CD14-positive monocyte (primary cell): ENCODE data around the gene FOXM1. TPM values are rescaled to one million over a fixed set of nuclear protein-coding genes. Genes with fewer than 3 reads are reported as not detected.

Experiments
- DNase-seq, 3 donors: peaks; one replicate each; pipeline ENCODE4 v3.0.0-alpha.2; 2011 to 2022
- H2AFZ ChIP-seq: 2 replicates; pipeline ENCODE4 v1.6.0; 2012; ENCODE audit warnings: mild to moderate bottlenecking, low read depth, low read length, inconsistent platforms; ENCODE audit not compliant: insufficient read depth, poor library complexity, severe bottlenecking
- H3K27ac ChIP-seq, 2 donors: 1 replicate in 1 of 2; 2 replicates in 1 of 2; pipeline ENCODE4 v1.5.1; 2012 to 2013; ENCODE audit warnings: low read length in 2 of 2, control low read depth in 1 of 2, inconsistent platforms in 1 of 2, low read depth in 1 of 2, mild to moderate bottlenecking in 1 of 2
- H3K27me3 ChIP-seq, 2 donors: one replicate each; pipeline versions ENCODE4 v1.6.0 to v1.6.1; 2011 to 2013; ENCODE audit warnings: low read length in 2 of 2; ENCODE audit not compliant: control insufficient read depth in 2 of 2, insufficient read depth in 2 of 2
- H3K36me3 ChIP-seq, 2 donors: replicated peaks in 1 of 2; 1 replicate in 1 of 2; 2 replicates in 1 of 2; pipeline versions ENCODE4 v1.5.1 to v1.6.1; 2012 to 2013; ENCODE audit warnings: low read length in 2 of 2, control low read depth in 1 of 2, inconsistent platforms in 1 of 2, mild to moderate bottlenecking in 1 of 2; ENCODE audit not compliant: insufficient read depth in 2 of 2, control insufficient read depth in 1 of 2
- H3K4me1 ChIP-seq, 2 donors: 1 replicate in 1 of 2; 2 replicates in 1 of 2; pipeline versions ENCODE4 v1.5.1 to v1.6.1; 2012 to 2013; ENCODE audit warnings: low read length in 2 of 2, control low read depth in 1 of 2, inconsistent platforms in 1 of 2, mild to moderate bottlenecking in 1 of 2, moderate library complexity in 1 of 2; ENCODE audit not compliant: insufficient read depth in 2 of 2, control insufficient read depth in 1 of 2
- H3K4me2 ChIP-seq: replicated peaks from 2 replicates; pipeline ENCODE3; 2012; ENCODE audit warnings: low read length, moderate library complexity, mild to moderate bottlenecking; ENCODE audit not compliant: poor library complexity, severe bottlenecking; ENCODE audit errors: extremely low read depth
- H3K4me3 ChIP-seq, 3 experiments: fragments of 200-600 bp in 1 of 3; sonication (generic) in 1 of 3; replicated peaks in 1 of 3; 1 replicate in 2 of 3; 2 replicates in 1 of 3; pipeline ENCODE4 v1.5.1; 2011 to 2013; ENCODE audit warnings: low read length in 3 of 3, mild to moderate bottlenecking in 3 of 3, control low read depth in 2 of 3, low read depth in 2 of 3, inconsistent platforms in 1 of 3, moderate library complexity in 1 of 3
- H3K79me2 ChIP-seq: 2 replicates; pipeline ENCODE4 v1.6.0; 2012; ENCODE audit warnings: mild to moderate bottlenecking, control low read depth, inconsistent platforms, low read length, moderate library complexity; ENCODE audit not compliant: insufficient read depth
- H3K9ac ChIP-seq: 2 replicates; pipeline ENCODE4 v1.6.0; 2017; ENCODE audit warnings: low read length, mild to moderate bottlenecking; ENCODE audit not compliant: insufficient read depth, poor library complexity, severe bottlenecking
- H3K9me3 ChIP-seq, 2 donors: replicated peaks in 1 of 2; 1 replicate in 1 of 2; 2 replicates in 1 of 2; pipeline versions ENCODE4 v1.5.1 to v1.6.1; 2012 to 2013; ENCODE audit warnings: low read length in 2 of 2, control low read depth in 1 of 2; ENCODE audit not compliant: control insufficient read depth in 1 of 2, insufficient read depth in 1 of 2
- H4K20me1 ChIP-seq: 2 replicates; pipeline ENCODE4 v1.6.0; 2012; ENCODE audit warnings: mild to moderate bottlenecking, low read length, control low read depth, moderate library complexity; ENCODE audit not compliant: insufficient read depth
- H3K27ac Mint-ChIP-seq, 7 donors: one replicate each; pipeline ENCODE4 v1.8.0; 2020; ENCODE audit warnings: mild to moderate bottlenecking in 7 of 7, mixed read lengths in 7 of 7, moderate library complexity in 6 of 7, inconsistent platforms in 2 of 7
- H3K27me3 Mint-ChIP-seq, 3 donors: one replicate each; pipeline ENCODE4 v1.8.0; 2021 to 2022; ENCODE audit warnings: low read depth in 3 of 3, mild to moderate bottlenecking in 3 of 3, mixed read lengths in 3 of 3, moderate library complexity in 3 of 3, inconsistent platforms in 1 of 3
- H3K36me3 Mint-ChIP-seq, 2 donors: one replicate each; pipeline ENCODE4 v1.8.0; 2020; ENCODE audit warnings: mixed read lengths in 2 of 2, inconsistent platforms in 1 of 2, mild to moderate bottlenecking in 1 of 2
- H3K4me1 Mint-ChIP-seq: one replicate; pipeline ENCODE4 v1.8.0; 2020; ENCODE audit warnings: mild to moderate bottlenecking, mixed read lengths
- H3K4me3 Mint-ChIP-seq, 2 donors: one replicate each; pipeline ENCODE4 v1.8.0; 2020; ENCODE audit warnings: mild to moderate bottlenecking in 2 of 2, mixed read lengths in 2 of 2, moderate library complexity in 1 of 2
- H3K9me3 Mint-ChIP-seq, 7 donors: one replicate each; pipeline ENCODE4 v1.8.0; 2020 to 2022; ENCODE audit warnings: mixed read lengths in 7 of 7, mild to moderate bottlenecking in 6 of 7, moderate library complexity in 6 of 7, inconsistent platforms in 2 of 7
- CTCF ChIP-seq: fragments of 200-600 bp; IDR thresholded peaks from one replicate; pipeline ENCODE4 v1.8.0; 2022; ENCODE audit warnings: antibody characterized with exemption, mild to moderate bottlenecking
- WGBS: methylation state at CpG from one replicate; pipeline ENCODE4 v1.1.5; 2013; ENCODE audit warnings: missing lambda C conversion rate; ENCODE audit not compliant: insufficient coverage; 5-methylcytosine and 5-hydroxymethylcytosine counted together
- intact Hi-C, 2 donors: fragments of 100-400 bp; cut with micrococcal nuclease; formaldehyde crosslinking; loops; one replicate each; pipeline versions ENCODE4 v1.15.0 to v1.15.1; 2023
- polyA plus RNA-seq, 3 donors: library from polyadenylated mRNA; depleted of rRNA in 1 of 3; unstranded in 2 of 3; stranded (reverse) in 1 of 3; fragments of 300-500 nt in 2 of 3; fragments of >200 nt in 1 of 3; fragmentation: Illumina TruSeq in 2 of 3; gene quantifications; 1 replicate in 2 of 3; 2 replicates in 1 of 3; pipeline ENCODE4 v1.2.3, GENCODE V29; 2012 to 2021

FOXM1 gene
- polyA plus RNA-seq, 3 donors, result 0.03 TPM; not detected in 2

DNA sequence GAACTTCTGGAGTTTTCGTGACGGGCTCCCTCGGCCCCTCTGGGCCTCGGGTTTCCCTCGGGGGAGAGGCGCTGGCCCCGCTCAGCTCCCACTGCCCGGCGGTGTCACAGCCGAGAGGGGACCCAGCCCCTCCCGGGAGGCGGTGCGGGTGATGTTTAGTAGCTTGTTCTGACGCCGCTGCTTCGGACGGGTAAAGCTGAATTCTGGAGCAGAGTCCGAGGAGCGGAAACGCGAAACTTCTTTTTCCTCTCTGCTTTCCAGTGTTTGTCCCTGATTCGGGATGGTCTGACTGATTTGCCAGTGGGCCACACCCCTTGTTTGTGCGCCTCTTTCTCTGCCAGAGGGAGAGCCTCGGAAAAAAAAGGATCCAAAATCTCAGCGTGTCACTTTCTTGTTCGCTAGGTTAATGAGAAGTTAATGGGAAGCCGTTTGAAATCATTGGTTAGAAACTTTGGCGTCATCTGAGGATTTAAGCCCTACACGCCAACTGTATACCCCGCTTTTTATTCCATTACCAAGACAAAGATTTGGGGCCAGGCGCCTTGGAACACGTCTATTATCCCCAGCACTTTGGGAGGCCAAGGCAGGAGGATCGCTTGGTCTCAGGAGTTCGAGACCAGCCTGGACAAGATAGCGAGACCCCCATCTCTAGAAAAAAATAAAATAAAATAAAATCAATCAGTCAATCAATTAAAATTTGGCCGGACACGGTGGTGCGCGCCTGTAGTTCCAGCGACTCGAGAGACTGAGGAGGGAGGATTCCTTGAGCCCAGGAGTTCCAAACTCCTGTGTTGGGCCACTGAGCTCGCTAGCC is 14.5 kb upstream of the FOXM1 start:
- DNase-seq, result peak in 2 of 3 donors; percentile 5 to 14
- Histone ChIP-seq H3K27me3 (peaks cover 0 to 4% of the 10 kb centered on the region in 2 donors), H2AFZ (peak overlapping the region; percentile 97), H3K79me2 (no peaks in the 10 kb centered on the region), H3K36me3 (peaks cover 0 to 12% of the 10 kb centered on the region in 2 donors), H4K20me1 (no peaks in the 10 kb centered on the region), H3K9ac (peak overlapping the region; percentile 60), H3K4me3 (peak overlapping the region; percentile 45 to 90 (median 81)), H3K27ac (no peak overlapping the region), H3K4me2 (peak overlapping the region; percentile 100), H3K9me3 (no peaks in the 10 kb centered on the region), H3K4me1 (peaks cover 12 to 17% of the 10 kb centered on the region in 2 donors)
- no peak for TF ChIP-seq CTCF
- WGBS, result 19% methylated on average over 27 of the region's 42 CpGs
- intact Hi-C loops, result loop anchor here in 1 of 2 donors (2.0 kb wide), 1 partner anchor 15 kb away; the partner anchor contains the start of genes FOXM1 and RHNO1
- no peaks in the 10 kb centered on the region for H3K9me3 Mint-ChIP-seq
- H3K4me1 Mint-ChIP-seq, result peaks cover 13% of the 10 kb centered on the region
- peak overlapping the region; percentile 95 to 96 for H3K4me3 Mint-ChIP-seq
- H3K27ac Mint-ChIP-seq, result peak overlapping the region in 5 of 7 donors; percentile 19 to 91 (median 81)
- peaks cover 4 to 13% (median 11%) of the 10 kb centered on the region in 3 donors for H3K27me3 Mint-ChIP-seq
- peaks cover 12 to 16% of the 10 kb centered on the region in 2 donors for H3K36me3 Mint-ChIP-seq

DNA sequence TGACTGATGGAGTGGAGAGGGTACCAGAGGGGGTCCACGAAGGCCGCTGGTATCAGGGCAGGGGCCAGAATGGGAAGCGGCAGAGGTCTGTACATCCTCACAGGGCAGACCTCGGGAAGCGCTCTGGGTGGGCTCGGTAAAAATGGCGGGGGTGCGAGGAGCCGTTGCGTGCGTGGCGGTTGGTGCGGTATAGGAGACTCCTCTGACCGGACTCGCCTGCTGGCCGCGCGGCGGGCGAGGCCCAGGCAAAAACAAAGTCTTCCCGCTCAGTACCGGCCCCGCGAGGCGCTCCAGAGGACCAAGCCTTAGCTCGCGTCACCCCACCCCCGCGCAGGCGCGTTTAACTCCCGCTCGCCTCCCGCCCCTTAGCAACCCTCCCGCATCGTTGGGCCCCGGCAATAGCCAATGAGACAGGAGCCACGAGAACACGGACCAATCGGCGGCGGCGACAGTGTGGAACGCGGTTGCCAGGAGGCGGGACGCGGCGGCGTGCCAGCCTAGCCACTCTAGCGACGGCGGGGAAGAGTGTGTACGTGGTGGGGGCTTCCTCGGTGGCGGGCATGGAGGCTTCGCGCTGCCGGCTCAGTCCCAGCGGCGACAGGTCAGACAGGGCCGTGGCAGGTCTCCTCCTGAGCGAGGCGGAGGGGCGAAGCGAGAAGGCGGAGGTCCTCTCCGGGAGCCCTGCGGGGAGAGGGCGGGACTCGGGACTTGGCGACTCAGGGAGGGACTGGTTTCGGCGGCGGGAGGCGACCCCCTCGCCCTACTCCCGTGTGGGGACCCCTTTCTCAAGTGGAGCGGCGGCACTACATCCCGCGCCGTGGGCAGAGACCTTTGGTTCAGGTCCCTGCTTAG is 13.6 kb upstream of the FOXM1 start, which contains the start of gene TULP3:
TSS of gene TULP3 (plus strand) at position 504 of the 852 bp plus-strand sequence. CDS start at position 561, 57 bp downstream.
- Mint-ChIP-seq H3K36me3 (peaks cover 15 to 18% of the 10 kb centered on the region in 2 donors), H3K9me3 (no peaks in the 10 kb centered on the region), H3K27me3 (peaks cover 4 to 13% (median 11%) of the 10 kb centered on the region in 3 donors), H3K4me1 (peaks cover 13% of the 10 kb centered on the region), H3K4me3 (peak within 1 kb of the TSS; percentile 95 to 96), H3K27ac (peak within 1 kb of the TSS; percentile 59 to 91 (median 77))
- no peaks in the 10 kb centered on the region for H3K9me3 ChIP-seq
- H3K79me2 ChIP-seq, result peaks cover 4% of the 10 kb centered on the region
- DNase-seq, result peak; percentile 96
- H2AFZ ChIP-seq, result peak within 1 kb of the TSS; percentile 97
- peak within 1 kb of the TSS in 1 of 2 donors; percentile 49 for H3K27ac ChIP-seq
- peak within 1 kb of the TSS; percentile 100 for H3K4me2 ChIP-seq
- WGBS, result under 1% methylated on average over 75 of the region's 83 CpGs
- intact Hi-C loops, result loop anchor here in 1 of 2 donors (2.0 kb wide), 1 partner anchor 14 kb away; the partner anchor contains the start of genes FOXM1 and RHNO1
- peaks cover 12 to 17% of the 10 kb centered on the region in 2 donors for H3K4me1 ChIP-seq
- peak; percentile 11 for TF ChIP-seq CTCF
- H3K9ac ChIP-seq, result peak within 1 kb of the TSS; percentile 60
- peaks cover 0 to 17% of the 10 kb centered on the region in 2 donors for H3K36me3 ChIP-seq
- no peaks in the 10 kb centered on the region for H4K20me1 ChIP-seq
- peak within 1 kb of the TSS; percentile 53 to 90 (median 81) for H3K4me3 ChIP-seq
- peaks cover 0 to 4% of the 10 kb centered on the region in 2 donors for H3K27me3 ChIP-seq
